HS-27A (cell line): Measurements from ENCODE around the gene RNF40.
"Not testable (repeated sequence)": the region's sequence is repeated elsewhere in the genome, so short reads cannot be mapped to it uniquely, and the experiment has no call there.

Experiments used
- DNase-seq: peaks from one replicate; pipeline ENCODE4 v3.0.0-alpha.2; 2012; ENCODE audit warnings: low read depth, missing footprints

The RNF40 gene

DNA sequence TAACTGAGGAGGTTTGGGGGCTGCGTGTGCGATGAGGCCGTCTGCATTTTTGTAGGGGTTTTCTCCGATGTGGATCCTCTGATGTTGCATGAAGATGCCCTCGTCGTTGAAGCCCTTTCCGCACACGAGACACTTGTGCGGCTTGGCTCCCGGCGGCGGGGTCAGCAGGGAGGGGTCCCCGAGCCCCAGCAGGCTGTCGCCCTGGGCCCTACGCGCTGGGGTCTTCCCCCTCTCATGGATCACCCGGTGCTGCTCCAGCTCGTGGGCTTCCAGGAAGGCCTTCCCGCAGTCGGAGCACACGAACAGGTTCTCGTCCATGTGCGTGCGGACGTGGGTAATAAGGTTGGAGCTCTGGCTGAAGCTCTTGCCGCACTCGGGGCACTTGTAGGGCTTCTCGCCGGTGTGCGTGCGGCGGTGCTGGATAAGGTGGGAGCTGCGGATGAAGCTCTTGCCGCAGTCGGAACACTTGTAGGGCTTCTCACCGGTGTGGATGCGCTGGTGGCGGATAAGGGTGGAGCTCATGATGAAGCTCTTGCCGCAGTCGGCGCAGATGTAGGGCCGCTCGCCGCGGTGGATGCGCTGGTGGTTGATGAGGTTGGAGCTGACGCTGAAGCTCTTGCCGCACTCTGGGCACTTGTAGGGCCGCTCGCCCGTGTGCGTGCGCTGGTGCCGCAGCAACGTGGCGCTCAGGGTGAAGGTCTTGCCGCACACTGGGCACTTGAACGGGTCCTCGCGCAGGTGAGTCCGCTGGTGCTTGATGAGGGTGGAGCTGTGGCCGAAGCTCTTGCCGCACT lies 20.6 kb downstream of the RNF40 start:
- no peak for DNase-seq

DNA sequence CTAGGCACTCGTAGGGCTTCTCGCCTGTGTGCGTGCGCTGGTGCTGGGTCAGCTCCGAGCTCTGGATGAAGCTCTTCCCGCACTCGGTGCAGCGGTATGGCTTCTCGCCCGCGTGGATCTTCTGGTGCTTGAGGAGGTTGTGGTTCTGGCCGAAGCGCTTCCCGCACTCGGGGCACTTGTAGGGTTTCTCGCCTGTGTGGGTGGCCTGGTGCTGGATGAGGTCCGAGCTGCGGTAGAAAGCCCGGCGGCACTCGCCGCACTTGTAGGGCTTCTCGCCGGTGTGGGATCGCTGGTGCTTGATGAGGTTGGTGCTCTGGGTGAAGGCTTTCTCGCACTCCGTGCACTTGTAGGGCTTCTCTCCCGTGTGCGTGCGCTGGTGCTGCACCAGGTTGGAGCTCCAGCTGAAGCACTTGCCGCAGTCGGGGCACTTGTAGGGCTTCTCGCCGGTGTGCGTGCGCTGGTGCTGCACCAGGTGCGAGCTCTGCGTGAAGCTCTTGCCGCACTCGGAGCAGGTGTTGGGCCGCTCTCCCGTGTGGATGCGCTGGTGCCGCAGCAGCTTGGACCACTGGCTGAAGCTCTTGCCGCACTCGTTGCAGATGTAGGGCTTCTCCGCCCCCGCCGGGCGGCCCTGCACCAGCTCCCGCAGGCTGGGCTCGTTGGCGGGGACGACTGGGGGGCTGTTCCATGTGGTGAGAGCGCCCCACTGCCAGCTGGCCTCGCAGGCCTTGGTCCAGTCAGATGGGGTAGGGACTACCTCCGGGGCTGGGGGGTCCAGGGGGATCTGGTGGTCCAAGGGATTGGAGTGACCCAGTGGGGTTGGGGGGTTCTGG lies 21.4 kb downstream of the RNF40 start:
- DNase-seq, result no peak

GRCh38 chr16:30784215-30784614 lies 22.1 kb downstream of the RNF40 start:
- no peak for DNase-seq

GRCh38 chr16:30785126-30786106 lies 23.3 kb downstream of the RNF40 start:
- no peak for DNase-seq

- no peak for DNase-seq
These were observed 24.2 kb downstream of the RNF40 start for GRCh38 chr16:30786115-30786935.

DNA sequence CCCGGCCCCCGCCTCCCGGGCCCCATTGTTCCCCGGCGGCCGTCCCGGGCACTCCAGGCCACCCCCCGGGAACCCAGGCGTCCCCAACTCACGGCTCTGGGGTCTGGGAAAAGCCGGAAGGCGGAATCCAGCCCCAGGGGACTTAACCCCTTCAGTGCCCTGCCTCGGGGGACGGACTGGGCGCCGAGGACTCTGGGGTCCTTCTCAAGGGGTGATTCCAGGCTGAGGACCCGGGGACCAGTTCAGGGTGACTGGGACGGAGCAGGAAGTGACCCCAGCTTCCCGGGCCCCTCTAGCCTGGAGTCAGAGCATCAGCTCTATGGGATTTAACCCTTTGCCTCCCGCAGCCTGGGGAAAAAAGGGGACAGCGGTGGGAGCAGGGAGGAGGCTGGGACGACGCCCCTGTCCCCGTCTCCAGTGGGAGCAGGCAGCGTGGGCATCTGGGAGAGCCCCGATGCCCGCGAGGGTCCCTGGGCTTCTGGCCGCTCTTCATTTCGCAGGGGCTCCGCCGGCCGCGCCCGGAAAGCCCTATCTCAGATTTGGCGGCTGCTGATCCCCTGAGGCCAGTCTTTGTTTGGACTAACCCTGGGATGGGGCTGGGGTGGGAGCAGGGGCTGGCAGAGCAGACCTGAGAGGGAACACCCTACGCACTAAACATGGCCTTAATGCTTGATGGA lies 25.0 kb downstream of the RNF40 start, which contains the start of gene ZNF629:
Gene ZNF629 (minus strand): TSS at position 270 of the 677 bp plus-strand sequence. CDS start 2,723 bp downstream, outside the sequence.
- peak; percentile 35 for DNase-seq

GRCh38 chr16:30787613-30788378 lies 25.7 kb downstream of the RNF40 start:
- no peak for DNase-seq

DNA sequence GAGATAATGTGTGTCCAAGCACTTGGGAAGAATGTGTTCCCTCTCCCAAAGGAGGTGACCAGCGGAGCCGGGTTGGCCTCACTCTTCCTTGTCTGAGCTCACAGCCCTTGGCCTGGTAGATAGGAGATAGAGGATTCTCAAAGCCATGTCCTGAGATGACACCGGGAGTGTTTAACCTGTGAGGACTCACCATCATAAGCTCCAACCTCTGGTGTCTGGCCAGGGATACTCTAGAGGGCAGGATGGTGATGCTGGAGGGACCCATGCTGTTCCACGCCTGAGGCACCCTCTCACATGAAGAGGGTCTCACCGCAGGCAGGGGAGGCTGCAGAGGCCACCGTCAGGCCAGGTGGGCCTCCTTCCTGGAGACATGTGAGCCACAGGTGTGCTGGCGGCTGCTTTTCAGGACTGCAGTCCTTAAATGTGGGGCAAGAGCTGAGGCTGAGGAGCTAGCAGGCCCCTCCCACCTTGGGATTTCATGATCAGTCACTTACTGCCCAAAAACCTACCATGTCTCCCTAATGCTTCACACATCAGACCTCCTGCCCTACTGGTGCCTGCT lies 31.5 kb downstream of the RNF40 start:
- no peak for DNase-seq

GRCh38 chr16:30794634-30795033 lies 32.5 kb downstream of the RNF40 start:
- no peak for DNase-seq

GRCh38 chr16:30797670-30798309 lies 35.7 kb downstream of the RNF40 start:
- DNase-seq, result no peak

DNA sequence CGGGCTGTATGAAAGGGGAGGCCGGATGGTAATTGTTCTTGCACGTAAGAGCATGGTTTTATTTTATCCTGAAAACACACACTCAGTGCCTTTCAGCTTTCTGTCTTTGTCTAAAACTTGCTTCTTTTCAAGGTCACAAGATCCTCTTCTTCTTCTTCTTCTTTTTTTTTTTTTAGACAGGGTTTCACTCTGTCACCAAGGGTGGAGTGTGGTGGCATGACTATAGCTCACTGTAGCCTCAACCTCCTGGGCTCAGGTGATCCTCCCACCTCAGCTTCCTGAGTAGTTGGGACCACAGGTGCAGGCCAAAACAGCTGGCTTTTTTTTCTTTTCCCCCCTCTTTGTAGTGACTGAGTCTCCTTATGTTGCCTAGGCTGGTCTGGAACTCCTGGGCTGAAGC lies 40.8 kb downstream of the RNF40 start:
- no peak for DNase-seq

GRCh38 chr16:30805056-30805369 lies 42.9 kb downstream of the RNF40 start:
- DNase-seq, result no peak

- DNase-seq, result no peak
These were observed 43.4 kb downstream of the RNF40 start for GRCh38 chr16:30805370-30806169.

GRCh38 chr16:30808146-30808545 lies 46.0 kb downstream of the RNF40 start:
- DNase-seq, result no peak

- DNase-seq, result not testable (repeated sequence)
These were observed 46.8 kb downstream of the RNF40 start for GRCh38 chr16:30808890-30809426.

GRCh38 chr16:30809675-30810074 lies 47.6 kb downstream of the RNF40 start:
- not testable (repeated sequence) for DNase-seq

GRCh38 chr16:30813821-30814189 lies 51.7 kb downstream of the RNF40 start:
- DNase-seq, result no peak

- DNase-seq, result no peak
These were observed 54.6 kb downstream of the RNF40 start for GRCh38 chr16:30816769-30817168.
